BLaER1 treated with 17β-estradiol and CSF1 and Interleukin-3, amounts not matched to agents 10 nM and 100 nM (cell line): ENCODE measurements around the gene MBTPS1.
A peak's percentile ranks its signal among the peaks of the same experiment; 100 is the strongest.

Experiments used
- H3K27ac ChIP-seq, 11 experiments: shearing (Covaris generic); formaldehyde crosslinking; 2 replicates each; pipeline ENCODE4 v1.8.1; 2022
- H3K27me3 ChIP-seq, 11 experiments: shearing (Covaris generic); formaldehyde crosslinking; 2 replicates each; pipeline ENCODE4 v1.8.1; 2022
- H3K36me3 ChIP-seq, 11 experiments: shearing (Covaris generic); formaldehyde crosslinking; 2 replicates each; pipeline ENCODE4 v1.8.1; 2022
- H3K4me1 ChIP-seq, 10 experiments: shearing (Covaris generic); formaldehyde crosslinking; 2 replicates each; pipeline ENCODE4 v1.8.1; 2022
- H3K4me2 ChIP-seq, 11 experiments: shearing (Covaris generic); formaldehyde crosslinking; 2 replicates each; pipeline ENCODE4 v1.8.1; 2022
- H3K4me3 ChIP-seq, 10 experiments: shearing (Covaris generic); formaldehyde crosslinking; 2 replicates each; pipeline ENCODE4 v1.8.1; 2022
- H3K9ac ChIP-seq, 11 experiments: shearing (Covaris generic); formaldehyde crosslinking; 2 replicates each; pipeline ENCODE4 v1.8.1; 2022
- H3K9me3 ChIP-seq, 11 experiments: shearing (Covaris generic); formaldehyde crosslinking; replicated peaks in 1 of 11; 2 replicates each; pipeline ENCODE4 v1.8.1; 2022
- H4K20me1 ChIP-seq, 11 experiments: shearing (Covaris generic); formaldehyde crosslinking; 2 replicates each; pipeline ENCODE4 v1.8.1; 2022
- Cebpa-rat ChIP-seq, 11 experiments: shearing (Covaris generic); IDR thresholded peaks; 2 replicates each; pipeline ENCODE4 v1.8.1; 2022

The MBTPS1 gene

DNA sequence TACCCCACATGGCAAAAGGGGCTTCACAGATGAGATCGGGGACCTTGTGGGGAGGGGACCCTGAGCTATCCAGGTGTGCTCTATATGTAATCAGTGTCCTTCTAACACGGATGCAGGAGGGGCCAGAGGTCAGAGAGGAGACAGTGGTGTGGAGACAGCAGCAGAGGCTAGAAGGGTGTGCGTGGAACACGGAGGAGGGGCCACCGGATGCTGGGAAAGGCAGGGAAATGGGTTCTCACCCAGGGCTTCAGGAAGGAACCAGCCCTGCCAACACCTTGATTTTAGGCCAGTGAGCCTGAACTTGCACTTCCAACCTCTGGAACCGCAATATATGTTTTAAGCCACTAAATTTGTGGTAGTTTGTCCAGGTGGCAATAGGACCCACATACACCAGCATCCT, 69.5 kb downstream of the MBTPS1 start:
- no peak for TF ChIP-seq Cebpa-rat (IDR thresholded peaks at IDR 0.05)
- peaks cover 0 to 27% (median 11%) of the 10 kb centered on the region in 10 experiments; a peak in 11 of 20 replicates for H3K4me1 ChIP-seq
- H4K20me1 ChIP-seq, result peaks cover under 1 to 62% (median 20%) of the 10 kb centered on the region in 11 experiments; a peak in 16 of 22 replicates
- H3K4me3 ChIP-seq, result no peak overlapping the region
- peaks cover 0 to 21% (median 0%) of the 10 kb centered on the region in 11 experiments; a peak in 4 of 22 replicates for H3K27me3 ChIP-seq
- no peak overlapping the region for H3K9ac ChIP-seq
- peaks cover 3 to 41% (median 24%) of the 10 kb centered on the region in 11 experiments for H3K36me3 ChIP-seq
- H3K4me2 ChIP-seq, result no peak overlapping the region
- no peaks in the 10 kb centered on the region for H3K9me3 ChIP-seq
- no peak overlapping the region for H3K27ac ChIP-seq

DNA sequence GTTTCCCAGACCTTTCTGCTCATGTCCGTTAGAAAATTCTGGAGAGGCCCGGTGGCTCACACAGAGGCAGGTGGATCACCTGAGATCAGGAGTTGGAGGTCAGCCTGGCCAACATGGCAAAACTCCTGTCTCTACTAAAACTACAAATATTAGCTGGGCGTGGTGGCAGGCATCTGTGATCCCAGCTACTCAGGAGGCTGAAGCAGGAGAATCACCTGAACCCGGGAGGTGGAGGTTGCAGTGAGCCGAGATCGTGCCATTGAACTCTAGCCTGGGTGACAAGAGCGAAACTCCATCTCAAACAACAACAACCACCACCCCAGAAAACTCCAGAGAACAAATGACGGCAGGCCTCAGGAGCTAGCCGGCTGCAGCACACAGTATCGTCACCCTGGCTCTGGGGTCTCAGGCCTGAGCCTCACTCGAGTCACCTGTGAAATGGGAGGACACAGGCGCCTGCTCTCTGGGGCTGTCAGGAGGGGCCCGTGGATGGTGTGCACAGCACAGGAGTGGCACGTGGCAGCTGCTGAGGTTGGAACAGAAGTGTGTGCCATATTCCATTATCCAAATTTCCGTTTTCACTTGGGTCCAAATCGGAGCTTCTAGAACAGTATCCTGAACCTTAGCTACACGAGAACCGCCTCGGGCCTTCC, 70.8 kb downstream of the MBTPS1 start:
- Histone ChIP-seq H3K36me3 (peaks cover 0 to 33% (median 21%) of the 10 kb centered on the region in 11 experiments; a peak in 20 of 22 replicates), H3K9ac (no peak overlapping the region), H3K9me3 (no peaks in the 10 kb centered on the region), H3K27ac (no peak overlapping the region), H4K20me1 (peaks cover 0 to 57% (median 21%) of the 10 kb centered on the region in 11 experiments; a peak in 10 of 22 replicates), H3K4me2 (no peak overlapping the region), H3K4me3 (no peak overlapping the region), H3K4me1 (peaks cover 0 to 27% (median 11%) of the 10 kb centered on the region in 10 experiments; a peak in 11 of 20 replicates), H3K27me3 (peaks cover 0 to 28% (median 0%) of the 10 kb centered on the region in 11 experiments; a peak in 6 of 22 replicates)
- TF ChIP-seq Cebpa-rat (IDR thresholded peaks at IDR 0.05), result no peak

DNA sequence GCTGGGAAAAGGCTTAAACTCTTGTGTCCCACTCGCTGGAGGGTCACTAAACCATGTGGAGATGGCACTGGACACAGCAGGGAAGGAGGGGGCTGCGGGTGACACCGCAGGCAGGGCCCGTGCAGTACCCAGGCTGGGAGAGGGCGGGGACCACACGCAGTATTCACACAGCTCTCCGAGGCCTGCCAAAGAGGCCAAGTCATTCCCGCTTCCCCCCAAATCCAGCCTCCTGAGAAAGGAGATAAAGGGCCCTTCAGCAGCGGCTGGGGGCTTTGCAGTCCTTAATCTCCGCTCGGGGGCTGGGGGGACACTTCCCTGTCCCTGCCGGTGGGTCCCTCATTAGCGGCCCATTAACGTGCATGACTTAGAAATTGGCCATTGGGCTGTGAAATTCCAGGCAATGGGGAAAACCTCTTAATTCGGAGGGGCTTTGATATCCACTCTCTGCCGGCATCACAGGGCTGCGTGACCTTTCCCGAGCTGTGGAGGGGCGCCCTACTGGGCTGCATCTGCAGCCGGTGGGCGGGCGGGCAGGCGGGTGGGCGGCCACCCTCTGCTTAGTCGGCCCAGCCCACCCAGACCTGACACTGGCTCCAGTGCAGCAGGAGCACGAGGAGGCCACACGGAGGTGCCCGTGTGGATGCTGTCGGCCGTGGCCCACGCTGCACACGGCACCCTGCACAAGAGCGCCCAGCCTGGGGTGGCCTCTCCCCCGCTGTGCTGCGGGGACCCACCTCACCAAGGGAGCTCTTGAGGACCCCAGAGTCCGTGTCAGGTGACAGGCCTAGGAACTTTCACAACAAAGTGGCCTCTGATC, 71.5 kb downstream of the MBTPS1 start:
- no peak for TF ChIP-seq Cebpa-rat (IDR thresholded peaks at IDR 0.05)
- Histone ChIP-seq H3K36me3 (peaks cover 0 to 29% (median 19%) of the 10 kb centered on the region in 11 experiments; a peak in 20 of 22 replicates), H3K4me3 (no peak overlapping the region), H4K20me1 (peaks cover 0 to 61% (median 18%) of the 10 kb centered on the region in 11 experiments; a peak in 10 of 22 replicates), H3K27ac (no peak overlapping the region), H3K4me1 (peaks cover 0 to 30% (median 11%) of the 10 kb centered on the region in 10 experiments; a peak in 11 of 20 replicates), H3K9ac (no peak overlapping the region), H3K4me2 (no peak overlapping the region), H3K9me3 (no peaks in the 10 kb centered on the region), H3K27me3 (peaks cover 0 to 35% (median 0%) of the 10 kb centered on the region in 11 experiments; a peak in 6 of 22 replicates)

DNA sequence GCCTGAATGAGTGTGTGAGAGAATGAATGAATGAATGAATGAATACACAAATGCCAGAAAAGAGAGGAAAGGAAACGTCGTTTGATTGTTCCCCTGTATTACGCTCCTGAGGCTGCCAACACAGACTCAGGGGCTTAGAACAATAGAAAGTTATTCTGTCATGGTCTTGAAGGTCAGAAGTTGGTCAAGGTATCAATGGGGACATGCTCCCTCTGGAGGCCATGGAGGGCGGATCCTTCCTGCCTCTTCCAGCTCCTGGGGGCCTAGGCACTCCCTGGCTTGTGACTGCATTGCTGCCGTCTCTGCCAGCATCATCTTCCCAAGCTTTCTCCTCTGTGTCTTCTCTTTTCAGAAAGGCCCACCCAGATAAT, 72.6 kb downstream of the MBTPS1 start:
- Histone ChIP-seq H3K27me3 (peaks cover 0 to 44% (median 0%) of the 10 kb centered on the region in 11 experiments; a peak in 6 of 22 replicates), H3K36me3 (peaks cover 0 to 18% (median 9%) of the 10 kb centered on the region in 11 experiments; a peak in 16 of 22 replicates), H3K9ac (no peak overlapping the region), H4K20me1 (peaks cover 0 to 58% (median 8%) of the 10 kb centered on the region in 11 experiments; a peak in 9 of 22 replicates), H3K27ac (no peak overlapping the region), H3K4me1 (peaks cover 0 to 25% (median 7%) of the 10 kb centered on the region in 10 experiments; a peak in 10 of 20 replicates), H3K9me3 (no peaks in the 10 kb centered on the region), H3K4me3 (no peak overlapping the region), H3K4me2 (peak overlapping the region in 3 of 11 experiments; percentile 20 to 48 (median 33); a peak in 5 of 22 replicates)
- TF ChIP-seq Cebpa-rat (IDR thresholded peaks at IDR 0.05), result no peak

DNA sequence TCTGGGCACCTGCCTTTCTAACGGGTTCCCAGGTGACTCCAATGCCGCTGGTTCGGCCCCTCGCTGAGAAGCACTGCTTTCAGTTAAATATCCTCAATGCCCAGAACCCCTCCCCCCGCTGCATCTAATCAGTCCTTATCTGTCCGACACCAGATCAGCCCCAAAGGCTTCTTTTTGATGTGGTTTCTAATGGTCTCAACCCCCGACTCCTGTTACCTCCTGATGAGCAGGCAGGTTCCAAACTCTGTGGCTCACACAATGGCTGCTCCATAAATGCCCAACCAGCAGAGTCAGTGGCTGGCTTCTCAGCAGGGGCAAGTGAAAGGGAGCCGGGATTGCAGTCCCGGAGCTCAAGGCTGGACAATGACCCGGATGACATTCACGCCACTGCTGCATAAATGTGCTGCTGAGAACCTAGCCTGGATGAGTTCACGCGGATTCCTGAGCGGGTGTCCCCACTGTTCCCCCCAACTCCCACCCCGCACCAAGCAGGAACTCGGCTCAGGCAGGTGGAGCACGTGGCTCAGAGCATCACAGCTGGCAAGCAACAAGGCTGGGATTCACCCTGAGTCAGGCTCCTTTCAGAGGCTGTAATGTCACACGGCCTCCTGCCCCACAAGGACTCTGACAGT, 73.1 kb downstream of the MBTPS1 start:
- Histone ChIP-seq H4K20me1 (peaks cover 0 to 54% (median 8%) of the 10 kb centered on the region in 11 experiments; a peak in 7 of 22 replicates), H3K4me3 (no peak overlapping the region), H3K4me2 (peak overlapping the region in 8 of 11 experiments; percentile 3 to 50 (median 20); a peak in 11 of 22 replicates), H3K9me3 (no peaks in the 10 kb centered on the region), H3K9ac (no peak overlapping the region), H3K4me1 (peaks cover 0 to 23% (median 6%) of the 10 kb centered on the region in 10 experiments; a peak in 9 of 20 replicates), H3K27ac (no peak overlapping the region), H3K27me3 (peaks cover 0 to 47% (median 0%) of the 10 kb centered on the region in 11 experiments; a peak in 6 of 22 replicates), H3K36me3 (peaks cover 0 to 13% (median 5%) of the 10 kb centered on the region in 11 experiments; a peak in 4 of 22 replicates)
- TF ChIP-seq Cebpa-rat (IDR thresholded peaks at IDR 0.05), result no peak

DNA sequence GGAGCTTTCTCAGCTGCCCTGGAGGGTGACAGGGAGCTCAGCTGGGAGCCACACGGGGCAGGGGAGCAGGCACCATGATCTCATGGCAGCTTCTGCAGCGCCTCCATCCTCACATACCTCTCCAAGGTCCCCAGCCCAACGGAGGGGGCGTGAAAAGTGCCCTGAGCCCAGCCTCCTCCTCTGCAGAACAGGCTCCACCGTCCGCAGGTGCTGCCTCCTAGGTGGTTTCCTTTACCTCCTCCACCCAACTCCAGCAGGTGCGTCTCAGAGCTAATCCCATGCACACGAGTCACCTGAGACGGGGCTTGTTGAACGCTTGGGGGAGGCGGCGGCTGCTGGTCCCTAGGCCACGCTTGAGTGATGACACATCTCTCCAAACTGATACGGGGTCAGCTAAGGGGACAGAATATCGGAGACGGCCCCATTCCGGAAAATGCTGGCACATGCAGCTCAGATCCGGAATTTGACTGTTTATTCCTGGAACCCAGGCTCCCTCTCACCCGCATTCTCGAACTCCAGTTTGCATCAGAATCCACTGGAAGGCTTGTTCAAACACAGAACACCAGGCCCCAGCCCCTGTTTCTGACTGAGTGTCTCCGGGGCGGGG, 73.8 kb downstream of the MBTPS1 start:
- no peak for TF ChIP-seq Cebpa-rat (IDR thresholded peaks at IDR 0.05)
- no peak overlapping the region for H3K27ac ChIP-seq
- no peak overlapping the region for H3K9ac ChIP-seq
- H3K9me3 ChIP-seq, result no peaks in the 10 kb centered on the region
- H3K4me1 ChIP-seq, result peaks cover 0 to 23% (median 6%) of the 10 kb centered on the region in 10 experiments; a peak in 9 of 20 replicates
- H3K4me3 ChIP-seq, result no peak overlapping the region
- peaks cover 0 to 7% (median 3%) of the 10 kb centered on the region in 11 experiments; a peak in 1 of 22 replicates for H3K36me3 ChIP-seq
- peaks cover 0 to 47% (median 0%) of the 10 kb centered on the region in 11 experiments; a peak in 6 of 22 replicates for H3K27me3 ChIP-seq
- H3K4me2 ChIP-seq, result peak overlapping the region in 8 of 11 experiments; percentile 3 to 50 (median 20); a peak in 9 of 22 replicates
- H4K20me1 ChIP-seq, result peaks cover 0 to 51% (median 8%) of the 10 kb centered on the region in 11 experiments; a peak in 7 of 22 replicates

DNA sequence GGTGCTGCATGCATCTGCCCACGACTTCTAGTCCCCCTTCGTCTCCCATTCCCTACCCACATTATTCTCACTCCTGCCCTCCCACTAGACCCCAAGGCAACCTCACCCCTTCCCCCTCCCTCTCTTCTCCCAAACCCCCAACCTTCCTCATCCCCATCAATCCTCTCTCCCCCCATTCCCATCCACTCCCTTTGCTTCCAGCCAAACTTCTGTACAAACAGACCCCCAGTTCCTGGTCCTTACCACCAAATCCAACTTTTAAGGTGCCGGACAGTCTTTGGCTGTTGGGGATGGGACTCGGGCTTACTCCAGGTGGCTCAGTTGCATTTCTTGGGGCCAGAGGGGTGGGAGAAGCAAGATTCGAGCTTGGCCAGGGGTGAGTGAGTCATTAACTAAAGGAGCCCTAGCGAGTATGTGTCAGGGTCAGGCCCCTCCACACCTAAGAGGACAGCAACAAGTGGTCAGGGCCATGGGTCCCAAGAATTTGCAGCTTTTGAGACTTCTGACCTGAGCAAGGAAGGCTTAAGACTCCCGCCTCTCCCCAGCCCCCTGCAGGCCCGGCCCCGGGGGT, 74.3 kb downstream of the MBTPS1 start, which contains the start of gene SLC38A8:
SLC38A8 (minus strand) TSS at position 488 of the 571 bp plus-strand sequence. CDS start 638 bp downstream, outside the sequence.
- Histone ChIP-seq H3K4me3 (no peak within 1 kb of the TSS), H3K4me2 (peak within 1 kb of the TSS in 8 of 11 experiments; percentile 3 to 50 (median 20); a peak in 11 of 22 replicates), H3K9me3 (peaks cover 0 to under 1% (median 0%) of the 10 kb centered on the region in 11 experiments; a peak in 2 of 22 replicates), H3K4me1 (peaks cover 0 to 23% (median 6%) of the 10 kb centered on the region in 10 experiments; a peak in 9 of 20 replicates), H3K9ac (no peak within 1 kb of the TSS), H3K27me3 (peaks cover 0 to 47% (median 0%) of the 10 kb centered on the region in 11 experiments; a peak in 6 of 22 replicates), H4K20me1 (peaks cover 0 to 45% (median 3%) of the 10 kb centered on the region in 11 experiments; a peak in 7 of 22 replicates), H3K27ac (no peak within 1 kb of the TSS), H3K36me3 (0 out of 22 replicates have a peak, but pooled peaks cover 0 to 1% (median 0%) of the 10 kb centered on the region in 11 experiments)
- no peak for TF ChIP-seq Cebpa-rat (IDR thresholded peaks at IDR 0.05)
